HG03354 (cell line): ENCODE data around the gene SPO11.
"Not testable (repeated sequence)": the region's sequence is repeated elsewhere in the genome, so short reads cannot be mapped to it uniquely, and the experiment has no call there.

Source experiments
- ATAC-seq: cut with Tn5 transposase; IDR thresholded peaks from one replicate; pipeline ENCODE4 v1.9.1; 2021; ENCODE audit warnings: mild to moderate bottlenecking; ENCODE audit not compliant: unreplicated experiment, poor library complexity, severe bottlenecking

Gene SPO11

GRCh38 chr20:57332105-57333089 lies 2.8 kb downstream of the SPO11 start:
- no peak for ATAC-seq

- no peak for ATAC-seq
Measured at GRCh38 chr20:57335392-57335791, 5.8 kb downstream of the SPO11 start.

GRCh38 chr20:57341663-57342062 lies 12.1 kb downstream of the SPO11 start:
- no peak for ATAC-seq

GRCh38 chr20:57342829-57343228 lies 13.2 kb downstream of the SPO11 start:
- ATAC-seq, result no peak

GRCh38 chr20:57346477-57346876 lies 16.9 kb downstream of the SPO11 start:
- no peak for ATAC-seq

GRCh38 chr20:57347393-57347792 lies 17.8 kb downstream of the SPO11 start:
- ATAC-seq, result no peak

GRCh38 chr20:57348200-57348921 lies 18.8 kb downstream of the SPO11 start:
- not testable (repeated sequence) for ATAC-seq

GRCh38 chr20:57348922-57349574 lies 19.4 kb downstream of the SPO11 start:
- not testable (repeated sequence) for ATAC-seq

GRCh38 chr20:57350081-57350710 lies 20.6 kb downstream of the SPO11 start:
- ATAC-seq, result no peak

GRCh38 chr20:57350726-57351041 lies 21.1 kb downstream of the SPO11 start:
- ATAC-seq, result not testable (repeated sequence)

- ATAC-seq, result peak; percentile 85
Measured at GRCh38 chr20:57351042-57351783, 21.6 kb downstream of the SPO11 start, which contains the start of gene RAE1. TSS of gene RAE1 (plus strand) at chr20:57351255. CDS start at chr20:57354039, 2,784 bp downstream.

- ATAC-seq, result no peak
Measured at GRCh38 chr20:57352305-57352704, 22.7 kb downstream of the SPO11 start.

GRCh38 chr20:57353351-57353750 lies 23.7 kb downstream of the SPO11 start:
- ATAC-seq, result no peak

GRCh38 chr20:57361517-57361916 lies 31.9 kb downstream of the SPO11 start:
- ATAC-seq, result no peak

GRCh38 chr20:57364451-57364850 lies 34.8 kb downstream of the SPO11 start:
- ATAC-seq, result no peak

GRCh38 chr20:57369596-57369995 lies 40.0 kb downstream of the SPO11 start:
- no peak for ATAC-seq

- ATAC-seq, result no peak
Measured at GRCh38 chr20:57370316-57370715, 40.7 kb downstream of the SPO11 start.

GRCh38 chr20:57371363-57371762 lies 41.8 kb downstream of the SPO11 start:
- no peak for ATAC-seq

- ATAC-seq, result no peak
Measured at GRCh38 chr20:57372157-57372556, 42.6 kb downstream of the SPO11 start.
